ENCODE data around the gene DNAH11.

DNAH11 gene

GRCh38 chr7:21550076-21550475 is 7.2 kb downstream of the DNAH11 start:
- DNase-seq, result no peak

- DNase-seq, result no peak
These were observed 8.1 kb downstream of the DNAH11 start for GRCh38 chr7:21550821-21551531.

- no peak for DNase-seq
These were observed 19.5 kb downstream of the DNAH11 start for GRCh38 chr7:21562385-21562784.

- DNase-seq, result no peak
These were observed 22.8 kb downstream of the DNAH11 start for GRCh38 chr7:21565614-21566013.

GRCh38 chr7:21566094-21566493 is 23.3 kb downstream of the DNAH11 start:
- no peak for DNase-seq

GRCh38 chr7:21568762-21569161 is 25.9 kb downstream of the DNAH11 start:
- DNase-seq, result peak; percentile 53

GRCh38 chr7:21572331-21573313 is 29.8 kb downstream of the DNAH11 start:
- no peak for DNase-seq

GRCh38 chr7:21579341-21580072 is 36.7 kb downstream of the DNAH11 start:
- no peak for DNase-seq

- DNase-seq, result no peak
These were observed 37.3 kb downstream of the DNAH11 start for GRCh38 chr7:21580073-21580521.

GRCh38 chr7:21585070-21585724 is 42.4 kb downstream of the DNAH11 start:
- no peak for DNase-seq

GRCh38 chr7:21587139-21587784 is 44.4 kb downstream of the DNAH11 start:
- no peak for DNase-seq

- DNase-seq, result no peak
These were observed 54.0 kb downstream of the DNAH11 start for GRCh38 chr7:21596801-21597200.

GRCh38 chr7:21603462-21603861 is 60.6 kb downstream of the DNAH11 start:
- no peak for DNase-seq

GRCh38 chr7:21603972-21604749 is 61.3 kb downstream of the DNAH11 start:
- DNase-seq, result no peak

GRCh38 chr7:21605008-21605585 is 62.3 kb downstream of the DNAH11 start:
- no peak for DNase-seq

GRCh38 chr7:21608465-21608864 is 65.6 kb downstream of the DNAH11 start:
- DNase-seq, result no peak

GRCh38 chr7:21611129-21611528 is 68.3 kb downstream of the DNAH11 start:
- DNase-seq, result no peak

GRCh38 chr7:21616091-21616490 is 73.3 kb downstream of the DNAH11 start:
- DNase-seq, result no peak

GRCh38 chr7:21616796-21617436 is 74.1 kb downstream of the DNAH11 start:
- DNase-seq, result no peak

- no peak for DNase-seq
These were observed 74.7 kb downstream of the DNAH11 start for GRCh38 chr7:21617513-21617912.
